HL-60 (cell line): ENCODE measurements around the gene DLK1.

ENCODE experiments used
- CTCF ChIP-seq: IDR thresholded peaks from one replicate; pipeline ENCODE4 v1.5.1; 2011; ENCODE audit warnings: low read length, control low read depth, inconsistent platforms; ENCODE audit not compliant: insufficient read depth
- REST ChIP-seq: IDR thresholded peaks from 2 replicates; pipeline ENCODE4 v1.6.1; 2012; ENCODE audit warnings: low read depth; ENCODE audit not compliant: insufficient replicate concordance

GRCh38 chr14:100722367-100722766, 4.3 kb upstream of the DLK1 start:
- TF ChIP-seq CTCF: no peak
- no peak for TF ChIP-seq REST
